Aorta (tissue), 5 donors: Measurements from ENCODE around the gene UQCRH. TPM values are rescaled to one million over a fixed set of nuclear protein-coding genes. Genes with fewer than 3 reads are reported as not detected.
"Not testable (repeated sequence)": the region's sequence is repeated elsewhere in the genome, so short reads cannot be mapped to it uniquely, and the experiment has no call there.

Experiments
- ATAC-seq: fragments of 200-7000 bp; cut with Tn5 transposase; one replicate; pipeline ENCODE4 v1.9.1; 2022; ENCODE audit warnings: moderate library complexity; ENCODE audit not compliant: low FRiP score
- DNase-seq, 2 donors: peaks; one replicate each; pipeline ENCODE4 v3.0.0-alpha.2; 2020
- H3K27ac ChIP-seq, 2 donors: one replicate each; pipeline ENCODE4 v1.5.1; 2013; ENCODE audit warnings: low read length in 2 of 2, mild to moderate bottlenecking in 2 of 2, moderate library complexity in 2 of 2, control low read depth in 1 of 2, inconsistent platforms in 1 of 2, low read depth in 1 of 2
- H3K27me3 ChIP-seq, 2 donors: one replicate each; pipeline ENCODE4 v1.6.1; 2013; ENCODE audit warnings: control low read depth in 1 of 2, low read length in 1 of 2, mild to moderate bottlenecking in 1 of 2, moderate library complexity in 1 of 2; ENCODE audit not compliant: insufficient read depth in 2 of 2, control insufficient read depth in 1 of 2
- H3K36me3 ChIP-seq, 2 donors: one replicate each; pipeline ENCODE4 v1.6.1; 2013; ENCODE audit warnings: control low read depth in 1 of 2, low read length in 1 of 2, mild to moderate bottlenecking in 1 of 2; ENCODE audit not compliant: insufficient read depth in 2 of 2, control insufficient read depth in 1 of 2
- H3K4me1 ChIP-seq, 2 donors: one replicate each; pipeline ENCODE4 v1.6.1; 2013; ENCODE audit warnings: low read length in 2 of 2, control low read depth in 1 of 2, mild to moderate bottlenecking in 1 of 2, moderate library complexity in 1 of 2; ENCODE audit not compliant: insufficient read depth in 2 of 2, control insufficient read depth in 1 of 2
- H3K4me3 ChIP-seq, 2 donors: one replicate each; pipeline ENCODE4 v1.5.1; 2013; ENCODE audit warnings: low read length in 2 of 2, control low read depth in 1 of 2, mild to moderate bottlenecking in 1 of 2
- H3K9me3 ChIP-seq: one replicate; pipeline ENCODE4 v1.6.1; 2013; ENCODE audit warnings: mild to moderate bottlenecking, low read length; ENCODE audit not compliant: control insufficient read depth
- WGBS, 2 donors: extraction: QIAGEN DNeasy Blood & Tissue Kit; methylation state at CpG; one replicate each; pipeline ENCODE4 v1.1.7; 2013; 5-methylcytosine and 5-hydroxymethylcytosine counted together
- intact Hi-C, 2 donors: fragments of 100-400 bp; cut with DNase I; formaldehyde crosslinking; loops; one replicate each; pipeline versions ENCODE4 v1.14.2 to v1.15.0; 2022
- polyA plus RNA-seq, 2 donors: library from polyadenylated mRNA; stranded (reverse); fragments of 200-250 nt; gene quantifications; one replicate each; pipeline ENCODE4 v1.2.3, GENCODE V29; 2013
- total RNA-seq, 2 donors: library from RNA; stranded (reverse); fragmentation: NEBNext Ultra II Directional; extraction: Animal tissue kit (Norgen Biotek cat#: 25700); gene quantifications; one replicate each; pipeline ENCODE4 v1.2.1, GENCODE V29; 2021
- donor health status: healthy with polysubstance abuse.
- donor health status: Bipolar disorder and iron deficiency.
- donor health status: DM: no; HTN: no; CAD: no.
- donor health status: DM: no; HTN: no; CAD: no.
- donor health status: DM: yes; HTN: yes; CAD: no.

UQCRH gene
- total and polyA plus RNA-seq, 4 donors = 100 to 739 (median 198) TPM

GRCh38 chr1:46344481-46344880 lies 41.0 kb downstream of the UQCRH start:
- 82 to 84% methylated on average over 3 of the region's 3 CpGs for WGBS, 2 donors
- Histone ChIP-seq H3K4me3 (no peak overlapping the region), H3K27me3 (no peaks in the 10 kb centered on the region), H3K36me3 (peaks cover 0 to 6% of the 10 kb centered on the region in 2 donors), H3K9me3 (no peaks in the 10 kb centered on the region), H3K27ac (no peak overlapping the region), H3K4me1 (no peaks in the 10 kb centered on the region)
- ATAC-seq (no peak), DNase-seq (no peak)
- intact Hi-C loops = loop anchor here (5.0 kb wide), 1 partner anchor 97 kb away; the partner anchor contains the start of gene RAD54L (in 2 of the 2)

- H3K27ac ChIP-seq = no peak overlapping the region
- DNase-seq (no peak), ATAC-seq (no peak)
- intact Hi-C loops = loop anchor here in 1 of 2 donors (5.0 kb wide), 1 partner anchor 43 kb away; the partner anchor contains the start of genes LRRC41 and UQCRH
- H3K36me3 ChIP-seq = peaks cover 0 to 8% of the 10 kb centered on the region in 2 donors
- H3K4me3 ChIP-seq = no peak overlapping the region
- H3K27me3 ChIP-seq = no peaks in the 10 kb centered on the region
- no peaks in the 10 kb centered on the region for H3K9me3 ChIP-seq
- H3K4me1 ChIP-seq = no peaks in the 10 kb centered on the region
These were observed 41.8 kb downstream of the UQCRH start for GRCh38 chr1:46345281-46345680.

- H3K27ac ChIP-seq = no peak overlapping the region
- no peaks in the 10 kb centered on the region for H3K9me3 ChIP-seq
- no peak overlapping the region for H3K4me3 ChIP-seq
- H3K4me1 ChIP-seq = no peaks in the 10 kb centered on the region
- WGBS, 2 donors = 83 to 85% methylated on average over 2 of the region's 2 CpGs
- intact Hi-C loops = no loop called here
- DNase-seq (no peak), ATAC-seq (no peak)
- H3K27me3 ChIP-seq = no peaks in the 10 kb centered on the region
- peaks cover 6 to 7% of the 10 kb centered on the region in 2 donors for H3K36me3 ChIP-seq
These were observed 48.9 kb downstream of the UQCRH start for GRCh38 chr1:46352363-46352762.

GRCh38 chr1:46355920-46356319 lies 52.4 kb downstream of the UQCRH start:
- 88 to 98% methylated on average over 5 of the region's 5 CpGs for WGBS, 2 donors
- ATAC-seq, H3K27ac ChIP-seq, H3K4me1 ChIP-seq, intact Hi-C loops, DNase-seq, H3K9me3 ChIP-seq, H3K36me3 ChIP-seq, H3K4me3 ChIP-seq, H3K27me3 ChIP-seq: not testable (repeated sequence)

- ATAC-seq (no peak), DNase-seq (no peak)
- WGBS, 2 donors = 79 to 82% methylated on average over 3 of the region's 3 CpGs
- Histone ChIP-seq H3K4me3 (no peak overlapping the region), H3K27ac (no peak overlapping the region), H3K36me3 (peaks cover 9 to 23% of the 10 kb centered on the region in 2 donors), H3K4me1 (no peaks in the 10 kb centered on the region), H3K9me3 (no peaks in the 10 kb centered on the region), H3K27me3 (no peaks in the 10 kb centered on the region)
- intact Hi-C loops = no loop called here
These were observed 58.7 kb downstream of the UQCRH start for GRCh38 chr1:46362158-46362557.

GRCh38 chr1:46363121-46363520 lies 59.6 kb downstream of the UQCRH start:
- DNase-seq = no peak
- Histone ChIP-seq H3K4me3 (no peak overlapping the region), H3K36me3 (peaks cover 9 to 25% of the 10 kb centered on the region in 2 donors), H3K4me1 (no peaks in the 10 kb centered on the region), H3K9me3 (no peaks in the 10 kb centered on the region), H3K27me3 (no peaks in the 10 kb centered on the region), H3K27ac (no peak overlapping the region)
- no peak for ATAC-seq
- WGBS, 2 donors = 96 to 98% methylated on average over 5 of the region's 5 CpGs
- intact Hi-C loops = no loop called here

GRCh38 chr1:46364612-46365011 lies 61.1 kb downstream of the UQCRH start:
- 87 to 88% methylated on average over 5 of the region's 5 CpGs for WGBS, 2 donors
- ATAC-seq (no peak), DNase-seq (no peak)
- Histone ChIP-seq H3K4me1 (no peaks in the 10 kb centered on the region), H3K27ac (no peak overlapping the region), H3K4me3 (no peak overlapping the region), H3K9me3 (no peaks in the 10 kb centered on the region), H3K27me3 (no peaks in the 10 kb centered on the region), H3K36me3 (peaks cover 9 to 27% of the 10 kb centered on the region in 2 donors)
- intact Hi-C loops = no loop called here

- H3K4me3 ChIP-seq, H3K9me3 ChIP-seq, intact Hi-C loops, ATAC-seq, H3K4me1 ChIP-seq, H3K27me3 ChIP-seq, H3K27ac ChIP-seq, DNase-seq: not testable (repeated sequence)
- H3K36me3 ChIP-seq = peaks cover 9 to 25% of the 10 kb centered on the region in 2 donors
- WGBS, 2 donors = 95 to 96% methylated on average over 8 of the region's 8 CpGs
These were observed 62.3 kb downstream of the UQCRH start for GRCh38 chr1:46365796-46366195.
